ENCODE results near the gene WSCD2. TPM values are rescaled to one million over a fixed set of nuclear protein-coding genes. Genes with fewer than 3 reads are reported as not detected.

WSCD2 gene
- total RNA-seq, 1 experiment from 2014 or later: 1.8 TPM

DNA sequence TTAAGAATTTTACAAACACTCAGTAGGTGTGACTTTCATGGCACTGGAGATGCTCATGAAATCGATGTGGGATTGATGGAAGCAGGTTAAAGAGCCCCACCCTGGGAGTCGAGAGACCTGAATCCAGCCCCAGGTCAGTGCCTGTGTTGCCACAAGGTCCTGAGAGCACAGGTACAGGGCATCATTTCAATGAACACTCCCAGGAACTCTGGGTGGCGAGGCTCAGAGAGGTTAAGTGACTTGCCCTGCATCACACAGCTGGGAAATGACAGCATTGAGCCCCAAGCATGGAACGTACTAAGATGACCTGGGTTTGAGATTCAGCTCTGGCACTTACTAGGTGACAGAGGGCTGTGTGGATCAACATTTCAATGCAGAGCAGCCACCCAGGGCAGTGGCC lies 111.8 kb downstream of the WSCD2 start:
- H3K36me3 ChIP-seq (replicated peaks; ENCODE audit: control insufficient read depth, insufficient read depth, low read length): no peaks in the 10 kb centered on the region

DNA sequence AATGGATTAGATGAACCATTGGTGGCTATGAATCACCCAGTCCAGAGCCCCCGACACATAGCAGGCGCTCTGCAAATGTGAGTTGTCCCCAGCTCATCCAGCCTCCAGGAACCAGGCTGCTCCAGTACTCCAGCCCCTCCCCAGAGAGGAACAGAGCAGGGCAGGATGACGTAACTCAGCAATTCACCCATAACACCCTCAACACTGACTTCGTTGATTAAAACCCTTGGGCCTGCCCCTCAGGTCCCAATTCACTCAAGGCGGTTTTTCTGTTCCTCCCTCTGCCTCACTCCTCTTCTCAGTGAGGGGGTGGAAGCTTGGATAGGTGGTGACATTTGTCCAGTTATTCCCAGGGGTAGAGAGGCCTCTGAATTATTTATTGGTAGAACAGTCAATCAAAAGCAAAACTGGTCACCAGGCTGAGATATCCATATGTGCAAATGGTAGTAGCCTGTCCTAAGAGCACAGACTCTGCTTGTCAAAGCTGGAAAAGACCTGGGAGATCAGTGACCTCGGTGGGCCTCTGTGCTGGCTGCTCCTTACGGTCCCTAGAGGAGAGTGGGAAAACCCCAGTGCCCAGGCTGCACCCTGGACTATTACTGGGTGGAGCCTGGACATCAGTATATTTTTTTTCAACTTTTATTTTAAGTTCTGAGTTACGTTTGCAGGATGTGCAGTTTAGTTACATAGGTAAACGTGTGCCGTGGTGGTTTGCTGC lies 113.1 kb downstream of the WSCD2 start:
- Histone ChIP-seq H3K4me3 (ENCODE audit: insufficient read depth, low read depth, low read length) (no peak overlapping the region), H3K36me3 (replicated peaks; ENCODE audit: control insufficient read depth, insufficient read depth, low read length) (no peaks in the 10 kb centered on the region), H3K27me3 (ENCODE audit: control insufficient read depth, insufficient read depth, low read length) (no peaks in the 10 kb centered on the region)
- DNase-seq: no peak

More for the DNA sequence above, 111.8 kb downstream of the WSCD2 start:
- no peaks in the 10 kb centered on the region for H3K27me3 ChIP-seq (ENCODE audit: control insufficient read depth, insufficient read depth, low read length)
- DNase-seq: no peak
- H3K4me3 ChIP-seq (ENCODE audit: insufficient read depth, low read depth, low read length): no peak overlapping the region

DNA sequence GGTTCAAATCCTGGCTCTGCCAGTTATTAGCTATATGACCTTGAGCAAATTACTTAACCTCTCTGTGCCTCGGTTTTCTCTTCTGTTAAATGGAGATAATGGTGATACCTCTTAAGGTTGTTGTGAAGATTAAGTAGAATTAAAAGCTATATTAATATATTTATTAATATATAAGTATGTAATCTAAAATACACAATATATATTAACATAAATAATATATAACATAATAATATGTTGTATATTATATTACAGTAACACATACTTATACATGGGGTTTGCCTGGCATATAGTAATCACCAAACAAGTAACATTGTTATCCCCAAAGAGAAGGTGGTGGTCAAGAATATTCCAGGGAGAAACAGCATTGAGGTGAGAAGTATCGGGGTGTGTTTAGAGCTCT lies 118.0 kb downstream of the WSCD2 start:
- no peaks in the 10 kb centered on the region for H3K27me3 ChIP-seq (ENCODE audit: control insufficient read depth, insufficient read depth, low read length)
- no peak overlapping the region for H3K4me3 ChIP-seq (ENCODE audit: insufficient read depth, low read depth, low read length)
- no peak for DNase-seq
- no peaks in the 10 kb centered on the region for H3K36me3 ChIP-seq (replicated peaks; ENCODE audit: control insufficient read depth, insufficient read depth, low read length)

DNA sequence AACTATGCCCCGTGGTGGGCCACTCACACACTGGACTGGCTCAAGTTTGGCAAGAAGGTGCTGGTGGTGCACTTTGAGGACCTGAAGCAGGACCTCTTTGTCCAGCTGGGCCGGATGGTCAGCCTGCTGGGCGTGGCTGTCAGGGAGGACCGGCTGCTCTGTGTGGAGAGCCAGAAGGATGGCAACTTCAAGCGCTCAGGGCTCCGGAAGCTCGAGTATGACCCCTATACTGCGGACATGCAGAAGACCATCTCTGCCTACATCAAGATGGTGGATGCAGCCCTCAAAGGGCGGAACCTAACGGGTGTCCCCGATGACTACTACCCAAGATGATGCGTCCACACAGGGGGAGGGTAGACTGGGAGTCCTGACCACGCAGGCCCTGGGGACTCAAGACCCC lies 118.9 kb downstream of the WSCD2 start:
- no peaks in the 10 kb centered on the region for H3K36me3 ChIP-seq (replicated peaks; ENCODE audit: control insufficient read depth, insufficient read depth, low read length)
- H3K4me3 ChIP-seq (ENCODE audit: insufficient read depth, low read depth, low read length): no peak overlapping the region
- no peak for DNase-seq
- no peaks in the 10 kb centered on the region for H3K27me3 ChIP-seq (ENCODE audit: control insufficient read depth, insufficient read depth, low read length)

DNA sequence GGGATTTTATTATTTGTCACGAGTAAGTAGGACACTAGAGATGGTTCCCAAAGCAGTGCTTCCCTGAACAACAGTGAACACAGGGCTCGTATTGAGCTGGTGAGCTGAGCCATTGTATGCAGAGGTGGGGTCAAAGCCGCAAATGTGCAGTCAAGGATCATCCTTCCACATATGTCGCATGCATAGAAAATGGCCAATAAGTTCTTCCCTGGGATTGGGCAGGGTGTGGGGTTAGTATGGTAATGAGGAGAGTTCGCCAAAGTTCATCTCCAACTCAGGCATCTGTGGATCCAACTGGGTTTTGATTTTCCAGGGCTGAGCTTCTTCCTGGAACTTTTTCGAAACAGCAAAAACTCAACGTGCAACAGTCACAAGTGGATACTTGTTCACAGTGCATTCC lies 123.4 kb downstream of the WSCD2 start:
- H3K36me3 ChIP-seq (replicated peaks; ENCODE audit: control insufficient read depth, insufficient read depth, low read length): no peaks in the 10 kb centered on the region
- DNase-seq: no peak
- no peaks in the 10 kb centered on the region; the same call in 1 of the 2 replicates for H3K27me3 ChIP-seq (ENCODE audit: control insufficient read depth, insufficient read depth, low read length)
- no peak overlapping the region for H3K4me3 ChIP-seq (ENCODE audit: insufficient read depth, low read depth, low read length)

DNA sequence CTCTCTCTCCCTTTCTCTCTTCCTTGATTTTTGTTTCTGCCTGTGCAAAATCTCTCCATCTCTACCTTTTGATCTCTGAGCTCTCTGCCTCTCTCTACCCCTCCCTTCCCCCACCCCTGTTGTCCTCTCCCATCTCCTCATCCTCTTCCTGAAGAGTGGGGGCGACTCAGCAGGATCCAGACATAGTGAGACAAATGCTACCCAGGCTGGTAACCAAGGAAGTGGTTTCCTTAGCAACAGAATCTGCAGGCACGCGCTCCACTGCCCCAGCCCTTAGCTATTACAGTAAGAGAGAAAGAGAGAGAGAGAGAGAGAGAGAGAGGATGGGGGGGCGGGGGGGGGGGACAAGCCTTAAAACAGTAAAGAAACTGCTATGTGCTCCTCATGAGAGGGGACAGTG lies 124.5 kb downstream of the WSCD2 start:
- H3K36me3 ChIP-seq (replicated peaks; ENCODE audit: control insufficient read depth, insufficient read depth, low read length): no peaks in the 10 kb centered on the region
- no peak overlapping the region for H3K4me3 ChIP-seq (ENCODE audit: insufficient read depth, low read depth, low read length)
- DNase-seq: no peak
- H3K27me3 ChIP-seq (ENCODE audit: control insufficient read depth, insufficient read depth, low read length): no peaks in the 10 kb centered on the region; the same call in 1 of the 2 replicates

DNA sequence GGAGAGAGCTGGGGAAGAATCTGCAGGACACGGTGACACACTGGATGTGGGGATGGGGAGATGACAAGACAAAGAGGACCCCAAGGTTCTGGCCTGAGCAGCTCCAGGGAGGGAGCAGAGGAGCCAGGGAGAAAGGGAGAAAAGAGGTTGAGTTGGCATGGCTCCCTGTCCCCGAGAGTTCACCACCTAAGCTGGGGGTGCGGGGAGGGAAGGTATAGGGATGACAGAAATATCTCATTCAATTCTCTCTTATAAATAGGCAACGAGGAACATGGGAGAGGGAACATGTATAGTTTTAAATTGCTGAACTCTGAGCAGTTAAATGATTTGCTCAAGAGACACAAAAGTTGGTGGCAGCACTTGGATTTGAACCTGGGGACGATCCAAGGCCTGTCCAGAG lies 124.9 kb downstream of the WSCD2 start:
- no peak for DNase-seq
- H3K27me3 ChIP-seq (ENCODE audit: control insufficient read depth, insufficient read depth, low read length): no peaks in the 10 kb centered on the region; the same call in 1 of the 2 replicates
- no peaks in the 10 kb centered on the region for H3K36me3 ChIP-seq (replicated peaks; ENCODE audit: control insufficient read depth, insufficient read depth, low read length)
- H3K4me3 ChIP-seq (ENCODE audit: insufficient read depth, low read depth, low read length): no peak overlapping the region

DNA sequence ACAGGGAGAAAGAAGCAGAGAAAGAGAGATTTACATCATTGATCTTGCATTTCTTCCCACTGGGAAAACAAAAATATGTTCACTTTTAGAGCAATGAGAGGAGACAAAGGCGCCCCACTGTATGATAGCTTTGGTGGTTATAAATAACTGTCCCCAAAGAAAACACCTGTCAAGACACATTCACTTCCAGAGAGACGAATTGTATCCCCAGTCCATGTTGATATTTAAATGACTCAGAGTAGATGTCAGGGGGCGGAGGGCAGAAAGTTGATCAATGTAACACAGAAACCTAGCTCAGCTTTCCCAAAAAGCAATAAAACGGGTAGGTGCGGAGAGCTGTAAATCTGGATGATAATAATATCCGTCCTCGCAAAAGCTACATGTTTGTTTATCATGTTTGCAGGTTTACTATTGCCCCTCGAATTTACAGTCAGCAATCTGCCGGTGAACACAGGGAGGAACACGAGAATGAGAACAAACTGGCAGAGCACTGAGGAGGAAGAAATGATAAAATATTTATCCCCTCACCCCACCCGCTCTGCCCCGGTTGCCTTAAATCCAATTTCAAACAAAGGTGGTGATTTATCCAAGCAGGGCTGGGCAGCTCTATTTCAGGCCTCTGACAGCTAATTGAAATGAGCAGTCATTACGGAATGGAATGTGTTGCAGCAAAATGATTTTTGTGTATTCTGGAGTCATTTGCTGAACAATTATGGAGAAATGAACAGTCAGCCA lies 125.6 kb downstream of the WSCD2 start:
- no peaks in the 10 kb centered on the region for H3K36me3 ChIP-seq (replicated peaks; ENCODE audit: control insufficient read depth, insufficient read depth, low read length)
- H3K27me3 ChIP-seq (ENCODE audit: control insufficient read depth, insufficient read depth, low read length): no peaks in the 10 kb centered on the region; the same call in 1 of the 2 replicates
- no peak overlapping the region for H3K4me3 ChIP-seq (ENCODE audit: insufficient read depth, low read depth, low read length)
- no peak for DNase-seq

DNA sequence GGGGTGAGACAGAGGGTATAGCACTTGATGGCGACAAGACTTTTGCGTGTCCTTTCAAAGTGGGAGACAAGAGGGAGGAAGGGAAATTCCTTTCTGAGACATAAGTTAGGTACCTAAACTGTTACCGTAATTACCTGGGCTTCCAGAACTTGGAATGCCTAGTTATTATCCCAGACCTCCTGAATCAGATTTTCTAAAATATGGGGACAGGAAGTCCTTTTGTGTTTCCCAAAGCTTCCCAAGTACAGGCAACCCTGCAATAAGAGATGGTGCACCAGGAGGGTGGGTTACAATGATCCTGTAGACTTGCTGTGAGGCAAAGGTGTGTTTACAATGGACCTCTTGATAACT lies 126.1 kb downstream of the WSCD2 start:
- no peak for DNase-seq
- H3K27me3 ChIP-seq (ENCODE audit: control insufficient read depth, insufficient read depth, low read length): no peaks in the 10 kb centered on the region; the same call in 1 of the 2 replicates
- no peak overlapping the region for H3K4me3 ChIP-seq (ENCODE audit: insufficient read depth, low read depth, low read length)
- H3K36me3 ChIP-seq (replicated peaks; ENCODE audit: control insufficient read depth, insufficient read depth, low read length): no peaks in the 10 kb centered on the region

DNA sequence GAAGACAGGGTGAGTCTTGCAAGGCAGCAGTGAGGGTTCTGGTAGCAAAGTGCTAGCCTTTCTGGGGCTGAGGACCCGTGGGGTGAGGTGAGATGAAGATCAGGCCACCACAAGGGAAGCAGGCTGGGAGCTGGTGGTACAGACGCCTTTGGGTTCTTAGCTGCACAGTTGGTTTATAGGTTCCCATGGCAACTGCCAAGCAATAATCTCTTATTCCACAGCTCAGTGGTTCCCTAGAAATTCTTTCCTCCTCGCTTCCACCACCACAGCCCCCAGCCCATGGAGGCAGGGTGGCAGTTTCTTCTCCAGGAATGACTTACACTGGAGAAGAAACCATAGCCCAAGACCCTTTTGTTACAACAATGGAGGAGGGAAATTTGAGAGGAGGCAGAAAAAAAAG lies 127.9 kb downstream of the WSCD2 start:
- no peak overlapping the region for H3K4me3 ChIP-seq (ENCODE audit: insufficient read depth, low read depth, low read length)
- no peaks in the 10 kb centered on the region for H3K36me3 ChIP-seq (replicated peaks; ENCODE audit: control insufficient read depth, insufficient read depth, low read length)
- no peak for DNase-seq
- H3K27me3 ChIP-seq (ENCODE audit: control insufficient read depth, insufficient read depth, low read length): no peaks in the 10 kb centered on the region; the same call in 1 of the 2 replicates

DNA sequence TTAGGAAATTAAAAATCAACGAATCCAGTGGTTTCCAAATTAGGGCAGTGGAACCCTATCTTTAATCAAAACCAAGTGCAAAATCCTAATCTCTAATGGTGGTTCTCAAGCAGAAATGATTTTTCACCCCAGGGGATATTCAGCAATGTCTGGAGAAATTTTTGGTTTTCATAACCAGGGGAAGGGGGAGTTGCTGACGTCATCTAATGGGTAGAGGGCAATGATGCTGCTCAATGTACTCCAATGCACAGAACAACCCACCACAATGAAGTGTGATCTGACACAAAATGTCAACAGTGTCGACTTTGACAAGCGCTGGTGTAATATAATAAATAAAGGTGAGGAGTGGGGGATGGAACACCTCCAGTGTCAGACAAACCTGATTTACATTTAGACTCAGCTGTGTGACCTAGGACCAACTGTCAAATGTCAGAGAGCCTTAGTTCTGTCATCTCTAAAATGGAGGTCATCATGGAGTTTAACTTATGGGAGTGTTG lies 128.6 kb downstream of the WSCD2 start:
- H3K27me3 ChIP-seq (ENCODE audit: control insufficient read depth, insufficient read depth, low read length): no peaks in the 10 kb centered on the region; the same call in 1 of the 2 replicates
- no peak for DNase-seq
- no peaks in the 10 kb centered on the region for H3K36me3 ChIP-seq (replicated peaks; ENCODE audit: control insufficient read depth, insufficient read depth, low read length)
- H3K4me3 ChIP-seq (ENCODE audit: insufficient read depth, low read depth, low read length): no peak overlapping the region

DNA sequence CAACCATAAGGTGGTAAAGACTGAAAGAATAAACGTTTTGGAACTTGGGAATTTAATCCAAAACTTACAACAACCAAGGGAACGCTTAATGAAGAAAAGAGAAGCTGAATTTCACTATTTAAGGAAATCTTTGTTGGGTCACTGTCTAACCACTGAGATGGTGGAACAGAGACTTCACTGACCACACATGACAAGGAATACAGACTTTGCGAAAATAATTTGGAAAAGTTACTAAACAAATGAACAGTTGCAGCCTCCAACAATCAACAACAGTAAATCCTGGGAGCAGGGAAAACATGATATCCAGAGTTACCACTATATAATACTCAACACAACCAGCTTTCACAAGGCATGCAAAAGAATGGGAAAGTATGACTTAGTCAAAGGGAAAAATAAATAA lies 131.0 kb downstream of the WSCD2 start:
- no peak for DNase-seq
- Histone ChIP-seq H3K36me3 (replicated peaks; ENCODE audit: control insufficient read depth, insufficient read depth, low read length) (no peaks in the 10 kb centered on the region), H3K4me3 (ENCODE audit: insufficient read depth, low read depth, low read length) (no peak overlapping the region), H3K27me3 (ENCODE audit: control insufficient read depth, insufficient read depth, low read length) (no peaks in the 10 kb centered on the region)

DNA sequence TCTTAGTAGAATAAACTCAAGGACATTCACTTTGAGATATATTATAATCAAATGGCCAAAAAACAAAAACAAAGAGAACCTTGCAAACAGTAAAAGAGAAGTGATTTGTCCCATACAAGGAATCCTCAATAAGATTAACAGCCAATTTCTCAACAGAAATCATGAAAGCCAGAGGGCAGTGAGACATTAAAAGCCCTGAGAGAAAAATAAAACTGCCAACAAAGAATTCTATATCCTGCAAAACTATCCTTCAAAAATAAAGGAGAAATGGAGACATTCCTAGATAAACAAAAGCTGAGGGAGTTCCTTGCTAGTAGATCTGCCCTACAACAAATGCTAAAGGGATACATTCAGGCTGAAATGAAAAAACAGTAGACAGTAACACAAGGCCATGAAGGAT lies 131.9 kb downstream of the WSCD2 start:
- no peaks in the 10 kb centered on the region for H3K27me3 ChIP-seq (ENCODE audit: control insufficient read depth, insufficient read depth, low read length)
- DNase-seq: no peak
- no peak overlapping the region for H3K4me3 ChIP-seq (ENCODE audit: insufficient read depth, low read depth, low read length)
- H3K36me3 ChIP-seq (replicated peaks; ENCODE audit: control insufficient read depth, insufficient read depth, low read length): no peaks in the 10 kb centered on the region

DNA sequence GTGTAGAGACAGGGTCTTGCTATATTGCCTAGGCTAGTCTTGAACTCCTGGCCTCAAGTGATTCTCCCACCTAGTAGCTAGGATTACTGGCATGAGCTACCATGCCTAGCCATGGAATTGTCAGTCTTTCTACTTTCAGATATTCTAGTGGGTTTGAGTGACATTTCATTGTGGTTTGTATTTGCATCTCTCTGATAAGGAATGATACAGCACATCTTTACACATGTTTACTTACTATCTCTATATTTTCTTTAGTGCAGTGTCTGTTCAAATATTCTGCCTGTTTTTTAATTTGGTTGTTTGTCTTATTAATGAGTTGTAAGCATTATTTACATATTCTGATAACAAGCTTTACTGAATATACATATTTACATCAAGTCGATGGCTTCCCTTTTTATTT lies 136.4 kb downstream of the WSCD2 start:
- no peaks in the 10 kb centered on the region for H3K36me3 ChIP-seq (replicated peaks; ENCODE audit: control insufficient read depth, insufficient read depth, low read length)
- no peaks in the 10 kb centered on the region for H3K27me3 ChIP-seq (ENCODE audit: control insufficient read depth, insufficient read depth, low read length)
- DNase-seq: no peak
- H3K4me3 ChIP-seq (ENCODE audit: insufficient read depth, low read depth, low read length): no peak overlapping the region

DNA sequence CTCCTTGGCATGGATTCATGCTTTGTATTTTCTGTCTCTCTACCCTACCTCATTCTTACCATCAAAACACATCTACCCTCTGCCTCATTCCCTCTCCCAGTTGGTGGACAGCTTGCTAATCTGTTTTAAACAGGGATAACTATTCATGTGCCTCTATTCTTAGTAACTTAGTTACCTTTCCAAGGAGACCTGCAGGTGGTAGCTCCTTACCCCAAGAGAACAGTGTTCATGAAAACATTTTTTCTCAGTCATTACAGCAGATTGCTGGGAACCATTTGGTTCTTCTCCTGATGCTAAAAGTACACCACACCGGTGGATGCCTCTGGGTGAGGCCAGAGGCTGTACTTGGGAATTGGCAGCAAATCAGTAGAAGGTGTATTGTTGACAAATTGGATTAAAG lies 137.0 kb downstream of the WSCD2 start:
- H3K36me3 ChIP-seq (replicated peaks; ENCODE audit: control insufficient read depth, insufficient read depth, low read length): no peaks in the 10 kb centered on the region
- H3K27me3 ChIP-seq (ENCODE audit: control insufficient read depth, insufficient read depth, low read length): no peaks in the 10 kb centered on the region
- no peak for DNase-seq
- no peak overlapping the region for H3K4me3 ChIP-seq (ENCODE audit: insufficient read depth, low read depth, low read length)

All from H7 (cell line).